Stimulated activated CD4-positive, alpha-beta T cell treated with anti-CD3 and anti-CD28 coated beads, Interleukin-4, amount 100 ng/mL, for 24 hours (primary cell): ENCODE measurements around the gene BUD23.
"Not testable (repeated sequence)": the region's sequence is repeated elsewhere in the genome, so short reads cannot be mapped to it uniquely, and the experiment has no call there.

Experiments
- DNase-seq: peaks from one replicate; pipeline ENCODE4 v3.0.0-alpha.2; 2020

The BUD23 gene

GRCh38 chr7:73668103-73668885 lies 15.1 kb upstream of the BUD23 start:
- no peak for DNase-seq

- DNase-seq, result no peak
These were observed 14.5 kb upstream of the BUD23 start for GRCh38 chr7:73668886-73669230.

- DNase-seq, result no peak
These were observed 14.1 kb upstream of the BUD23 start for GRCh38 chr7:73669288-73669701.

GRCh38 chr7:73669858-73670385 lies 13.5 kb upstream of the BUD23 start:
- no peak for DNase-seq

GRCh38 chr7:73671322-73671661 lies 12.1 kb upstream of the BUD23 start:
- DNase-seq, result no peak

GRCh38 chr7:73671857-73672445 lies 11.4 kb upstream of the BUD23 start:
- no peak for DNase-seq

GRCh38 chr7:73674468-73675124 lies 8.8 kb upstream of the BUD23 start:
- DNase-seq, result no peak

GRCh38 chr7:73676062-73676461 lies 7.3 kb upstream of the BUD23 start:
- DNase-seq, result not testable (repeated sequence)

- no peak for DNase-seq
These were observed 4.5 kb upstream of the BUD23 start for GRCh38 chr7:73678862-73679261.

GRCh38 chr7:73679709-73680108 lies 3.7 kb upstream of the BUD23 start:
- DNase-seq, result no peak

GRCh38 chr7:73680501-73680900 lies 2.9 kb upstream of the BUD23 start:
- no peak for DNase-seq

- no peak for DNase-seq
These were observed 2.4 kb upstream of the BUD23 start for GRCh38 chr7:73681031-73681430.

- DNase-seq, result no peak
These were observed 697 bp upstream of the BUD23 start for GRCh38 chr7:73682745-73683055.

- DNase-seq, result no peak
These were observed 644 bp downstream of the BUD23 start for GRCh38 chr7:73683788-73684693.

- DNase-seq, result no peak
These were observed 1.9 kb downstream of the BUD23 start for GRCh38 chr7:73685311-73685710.

- no peak for DNase-seq
These were observed 4.9 kb downstream of the BUD23 start for GRCh38 chr7:73688288-73688687.

- DNase-seq, result no peak
These were observed 7.2 kb downstream of the BUD23 start for GRCh38 chr7:73690646-73691045.

- no peak for DNase-seq
These were observed 13.0 kb downstream of the BUD23 start for GRCh38 chr7:73696372-73696771.

- no peak for DNase-seq
These were observed 15.0 kb downstream of the BUD23 start for GRCh38 chr7:73698410-73698809.

GRCh38 chr7:73699370-73700068 lies 16.1 kb downstream of the BUD23 start:
- no peak for DNase-seq

- DNase-seq, result no peak
These were observed 16.6 kb downstream of the BUD23 start for GRCh38 chr7:73700069-73700423.

GRCh38 chr7:73700581-73701134 lies 17.3 kb downstream of the BUD23 start:
- DNase-seq, result no peak
